ENCODE measurements around the gene MERTK.

Gene MERTK

DNA sequence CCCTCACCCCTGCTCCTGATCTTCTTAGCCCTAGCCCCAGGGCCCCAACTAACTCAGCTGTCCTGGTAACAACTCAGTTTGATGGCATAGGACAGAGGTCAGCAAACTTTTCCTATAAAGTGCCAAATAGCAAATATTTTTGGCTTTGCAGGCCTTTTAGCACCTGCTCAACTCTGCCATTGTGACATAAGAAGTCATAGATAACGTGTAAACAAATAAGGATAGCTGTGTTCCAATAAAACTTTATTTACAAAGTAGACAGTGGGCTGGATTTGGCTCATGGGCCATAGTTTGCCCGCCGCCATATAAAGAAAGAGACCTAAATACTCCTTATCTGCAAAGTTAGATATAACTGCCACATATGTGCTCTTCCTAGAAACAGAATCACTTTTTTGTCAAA, 129.4 kb downstream of the MERTK start:
- DNase-seq (ENCODE audit: low read depth in 2 of 2) = no peak
- no peak for TF ChIP-seq CTCF (IDR thresholded peaks at IDR 0.05; ENCODE audit: low read depth, low read length)

DNA sequence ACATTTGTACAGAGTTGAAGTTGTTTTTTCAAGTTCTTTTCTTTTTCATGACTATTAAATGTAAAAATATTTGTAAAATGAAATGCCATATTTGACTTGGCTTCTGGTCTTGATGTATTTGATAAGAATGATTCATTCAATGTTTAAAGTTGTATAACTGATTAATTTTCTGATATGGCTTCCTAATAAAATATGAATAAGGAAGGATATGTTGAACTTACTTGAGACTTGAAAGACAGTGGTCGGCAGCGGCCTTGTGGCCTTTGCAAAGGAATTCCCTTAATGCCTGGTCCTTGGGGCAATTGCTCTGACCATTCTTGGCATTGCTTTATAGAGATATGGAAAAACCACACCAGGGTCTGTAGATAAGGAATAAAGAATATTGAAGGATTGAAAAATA, 130.8 kb downstream of the MERTK start:
- no peak overlapping the region for H3K4me3 ChIP-seq (replicated peaks in 1 of 2; ENCODE audit: low read depth in 2 of 2, low read length in 2 of 2)
- no peak for DNase-seq (ENCODE audit: low read depth in 2 of 2)
- TF ChIP-seq CTCF (IDR thresholded peaks at IDR 0.05; ENCODE audit: low read depth, low read length) = no peak

More for the DNA sequence above, 129.4 kb downstream of the MERTK start:
- no peak overlapping the region for H3K4me3 ChIP-seq (replicated peaks in 1 of 2; ENCODE audit: low read depth in 2 of 2, low read length in 2 of 2)

GRCh38 chr2:112031473-112032223, 133.2 kb downstream of the MERTK start:
- TF ChIP-seq CTCF (IDR thresholded peaks at IDR 0.05; ENCODE audit: low read depth, low read length) = no peak
- peak in 1 of 2 donors; percentile 41 for DNase-seq (ENCODE audit: low read depth in 2 of 2)
- no peak overlapping the region for H3K4me3 ChIP-seq (replicated peaks in 1 of 2; ENCODE audit: low read depth in 2 of 2, low read length in 2 of 2)

- no peak overlapping the region for H3K4me3 ChIP-seq (replicated peaks in 1 of 2; ENCODE audit: low read depth in 2 of 2, low read length in 2 of 2)
- peak in 1 of 2 donors; percentile 36 for DNase-seq (ENCODE audit: low read depth in 2 of 2)
- no peak for TF ChIP-seq CTCF (IDR thresholded peaks at IDR 0.05; ENCODE audit: low read depth, low read length)
These were observed 133.8 kb downstream of the MERTK start for GRCh38 chr2:112032224-112032586.

DNA sequence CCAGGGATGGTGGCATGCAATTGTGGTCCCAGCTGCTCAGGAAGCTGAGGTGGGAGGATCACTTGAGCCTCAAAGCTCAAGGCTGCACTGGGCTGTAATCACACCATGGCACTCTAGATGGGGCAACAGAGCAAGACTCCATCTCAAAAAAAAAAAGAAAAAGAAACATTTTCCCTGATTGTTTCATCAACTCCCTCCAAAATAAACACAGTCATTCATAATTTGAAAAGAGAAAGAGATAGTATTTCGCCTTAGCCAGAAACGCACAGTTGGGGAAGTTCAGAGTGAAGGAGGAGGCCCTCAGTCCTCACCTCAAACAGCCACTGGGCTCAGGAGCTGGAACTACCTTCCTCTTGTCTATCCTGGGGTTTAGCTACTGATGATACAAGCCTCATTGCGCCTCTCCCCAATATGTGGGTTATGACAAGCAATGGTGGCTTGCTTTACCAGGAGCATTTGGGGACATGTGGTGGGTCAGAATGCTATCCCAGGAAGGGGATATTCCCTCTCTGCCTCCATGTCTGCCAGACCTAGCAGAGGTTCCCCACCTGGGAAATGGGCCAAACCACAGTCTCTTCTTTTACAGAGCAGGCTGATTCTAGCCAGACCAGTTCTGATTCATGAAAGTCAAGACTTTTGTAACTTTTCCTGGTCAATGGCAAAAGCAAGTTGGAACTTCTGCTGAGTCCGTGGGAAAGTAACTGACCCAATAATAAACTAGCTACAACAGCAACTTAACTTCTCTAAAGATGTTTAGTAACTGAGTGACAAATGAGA, 134.5 kb downstream of the MERTK start:
- DNase-seq (ENCODE audit: low read depth in 2 of 2) = peak; percentile 78 to 81
- H3K4me3 ChIP-seq (replicated peaks in 1 of 2; ENCODE audit: low read depth in 2 of 2, low read length in 2 of 2) = no peak overlapping the region
- peak; percentile 18 for TF ChIP-seq CTCF (IDR thresholded peaks at IDR 0.05; ENCODE audit: low read depth, low read length)

DNA sequence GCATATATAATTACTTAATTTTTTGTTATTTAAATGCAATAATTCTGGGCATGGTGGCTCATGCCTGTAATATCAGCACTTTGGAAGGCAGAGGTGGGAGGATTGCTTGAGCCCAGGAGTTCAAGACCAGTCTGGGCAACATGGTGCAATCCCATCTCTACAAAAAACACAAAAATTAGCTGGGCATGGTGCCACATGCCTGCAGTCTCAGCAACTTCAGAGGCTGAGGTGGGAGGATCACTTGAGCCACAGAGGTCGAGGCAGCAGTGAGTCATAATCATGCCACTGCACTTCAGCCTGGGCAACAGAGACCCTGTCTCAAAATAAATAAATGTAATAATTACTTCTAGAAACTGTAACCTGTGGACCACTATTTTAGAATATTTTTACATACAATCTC, 135.2 kb downstream of the MERTK start:
- TF ChIP-seq CTCF (IDR thresholded peaks at IDR 0.05; ENCODE audit: low read depth, low read length) = no peak
- no peak overlapping the region for H3K4me3 ChIP-seq (replicated peaks in 1 of 2; ENCODE audit: low read depth in 2 of 2, low read length in 2 of 2)
- peak; percentile 65 to 77 for DNase-seq (ENCODE audit: low read depth in 2 of 2)
